ENCODE data around the gene EIPR1.

DNA sequence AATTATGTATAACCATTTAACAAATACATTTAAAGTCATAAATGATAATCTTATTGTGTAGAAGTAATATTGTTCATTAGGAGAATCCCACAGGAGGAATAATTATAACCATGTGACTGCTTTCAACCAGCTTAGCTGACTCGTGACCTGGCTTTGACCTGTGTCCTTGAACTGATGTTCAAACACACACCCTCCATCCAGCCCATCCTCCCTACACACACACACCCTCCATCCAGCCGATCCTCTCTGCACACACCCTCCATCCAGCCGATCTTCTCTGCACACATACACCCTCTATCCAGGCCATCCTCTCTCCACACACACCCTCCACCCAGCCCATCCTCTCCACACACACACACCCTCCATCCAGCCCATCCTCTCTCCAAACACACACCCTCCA lies 83.5 kb downstream of the EIPR1 start:
- no peak for TF ChIP-seq ZFP3 (CRISPR knock-in tag; IDR thresholded peaks at IDR 0.05)
- TF ChIP-seq ZFP30 (CRISPR knock-in tag; IDR thresholded peaks at IDR 0.05): no peak
- TF ChIP-seq, protein P1, sequence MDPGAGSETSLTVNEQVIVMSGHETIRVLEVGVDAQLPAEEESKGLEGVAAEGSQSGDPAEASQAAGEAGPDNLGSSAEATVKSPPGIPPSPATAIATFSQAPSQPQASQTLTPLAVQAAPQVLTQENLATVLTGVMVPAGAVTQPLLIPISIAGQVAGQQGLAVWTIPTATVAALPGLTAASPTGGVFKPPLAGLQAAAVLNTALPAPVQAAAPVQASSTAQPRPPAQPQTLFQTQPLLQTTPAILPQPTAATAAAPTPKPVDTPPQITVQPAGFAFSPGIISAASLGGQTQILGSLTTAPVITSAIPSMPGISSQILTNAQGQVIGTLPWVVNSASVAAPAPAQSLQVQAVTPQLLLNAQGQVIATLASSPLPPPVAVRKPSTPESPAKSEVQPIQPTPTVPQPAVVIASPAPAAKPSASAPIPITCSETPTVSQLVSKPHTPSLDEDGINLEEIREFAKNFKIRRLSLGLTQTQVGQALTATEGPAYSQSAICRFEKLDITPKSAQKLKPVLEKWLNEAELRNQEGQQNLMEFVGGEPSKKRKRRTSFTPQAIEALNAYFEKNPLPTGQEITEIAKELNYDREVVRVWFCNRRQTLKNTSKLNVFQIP (CRISPR knock-in tag; IDR thresholded peaks at IDR 0.05; ENCODE audit: borderline replicate concordance, low read depth): no peak
- TF ChIP-seq PPARA (CRISPR knock-in tag; IDR thresholded peaks at IDR 0.05; ENCODE audit: borderline replicate concordance): no peak
- no peak for TF ChIP-seq TOX (CRISPR knock-in tag; IDR thresholded peaks at IDR 0.05; ENCODE audit: borderline replicate concordance)
- no peak for TF ChIP-seq SNAI2 (CRISPR knock-in tag; IDR thresholded peaks at IDR 0.05)
- TF ChIP-seq, protein P2, sequence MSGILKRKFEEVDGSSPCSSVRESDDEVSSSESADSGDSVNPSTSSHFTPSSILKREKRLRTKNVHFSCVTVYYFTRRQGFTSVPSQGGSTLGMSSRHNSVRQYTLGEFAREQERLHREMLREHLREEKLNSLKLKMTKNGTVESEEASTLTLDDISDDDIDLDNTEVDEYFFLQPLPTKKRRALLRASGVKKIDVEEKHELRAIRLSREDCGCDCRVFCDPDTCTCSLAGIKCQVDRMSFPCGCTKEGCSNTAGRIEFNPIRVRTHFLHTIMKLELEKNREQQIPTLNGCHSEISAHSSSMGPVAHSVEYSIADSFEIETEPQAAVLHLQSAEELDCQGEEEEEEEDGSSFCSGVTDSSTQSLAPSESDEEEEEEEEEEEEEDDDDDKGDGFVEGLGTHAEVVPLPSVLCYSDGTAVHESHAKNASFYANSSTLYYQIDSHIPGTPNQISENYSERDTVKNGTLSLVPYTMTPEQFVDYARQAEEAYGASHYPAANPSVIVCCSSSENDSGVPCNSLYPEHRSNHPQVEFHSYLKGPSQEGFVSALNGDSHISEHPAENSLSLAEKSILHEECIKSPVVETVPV (CRISPR knock-in tag; IDR thresholded peaks at IDR 0.05): no peak
- TF ChIP-seq, protein P3, sequence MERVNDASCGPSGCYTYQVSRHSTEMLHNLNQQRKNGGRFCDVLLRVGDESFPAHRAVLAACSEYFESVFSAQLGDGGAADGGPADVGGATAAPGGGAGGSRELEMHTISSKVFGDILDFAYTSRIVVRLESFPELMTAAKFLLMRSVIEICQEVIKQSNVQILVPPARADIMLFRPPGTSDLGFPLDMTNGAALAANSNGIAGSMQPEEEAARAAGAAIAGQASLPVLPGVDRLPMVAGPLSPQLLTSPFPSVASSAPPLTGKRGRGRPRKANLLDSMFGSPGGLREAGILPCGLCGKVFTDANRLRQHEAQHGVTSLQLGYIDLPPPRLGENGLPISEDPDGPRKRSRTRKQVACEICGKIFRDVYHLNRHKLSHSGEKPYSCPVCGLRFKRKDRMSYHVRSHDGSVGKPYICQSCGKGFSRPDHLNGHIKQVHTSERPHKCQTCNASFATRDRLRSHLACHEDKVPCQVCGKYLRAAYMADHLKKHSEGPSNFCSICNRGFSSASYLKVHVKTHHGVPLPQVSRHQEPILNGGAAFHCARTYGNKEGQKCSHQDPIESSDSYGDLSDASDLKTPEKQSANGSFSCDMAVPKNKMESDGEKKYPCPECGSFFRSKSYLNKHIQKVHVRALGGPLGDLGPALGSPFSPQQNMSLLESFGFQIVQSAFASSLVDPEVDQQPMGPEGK (CRISPR knock-in tag; IDR thresholded peaks at IDR 0.05; ENCODE audit: borderline replicate concordance): no peak
- TF ChIP-seq ZNF565 (CRISPR knock-in tag; conservative IDR thresholded peaks at IDR 0.05; ENCODE audit: low read depth): no peak
- TF ChIP-seq ARNTL (CRISPR knock-in tag; IDR thresholded peaks at IDR 0.05; ENCODE audit: borderline replicate concordance, low read depth): no peak
- TF ChIP-seq TCF4 (CRISPR knock-in tag; IDR thresholded peaks at IDR 0.05; ENCODE audit: borderline replicate concordance): no peak; the same call in 1 of the 2 replicates
- TF ChIP-seq BACH2 (CRISPR knock-in tag; IDR thresholded peaks at IDR 0.05; ENCODE audit: borderline replicate concordance): no peak
- TF ChIP-seq, protein P4, sequence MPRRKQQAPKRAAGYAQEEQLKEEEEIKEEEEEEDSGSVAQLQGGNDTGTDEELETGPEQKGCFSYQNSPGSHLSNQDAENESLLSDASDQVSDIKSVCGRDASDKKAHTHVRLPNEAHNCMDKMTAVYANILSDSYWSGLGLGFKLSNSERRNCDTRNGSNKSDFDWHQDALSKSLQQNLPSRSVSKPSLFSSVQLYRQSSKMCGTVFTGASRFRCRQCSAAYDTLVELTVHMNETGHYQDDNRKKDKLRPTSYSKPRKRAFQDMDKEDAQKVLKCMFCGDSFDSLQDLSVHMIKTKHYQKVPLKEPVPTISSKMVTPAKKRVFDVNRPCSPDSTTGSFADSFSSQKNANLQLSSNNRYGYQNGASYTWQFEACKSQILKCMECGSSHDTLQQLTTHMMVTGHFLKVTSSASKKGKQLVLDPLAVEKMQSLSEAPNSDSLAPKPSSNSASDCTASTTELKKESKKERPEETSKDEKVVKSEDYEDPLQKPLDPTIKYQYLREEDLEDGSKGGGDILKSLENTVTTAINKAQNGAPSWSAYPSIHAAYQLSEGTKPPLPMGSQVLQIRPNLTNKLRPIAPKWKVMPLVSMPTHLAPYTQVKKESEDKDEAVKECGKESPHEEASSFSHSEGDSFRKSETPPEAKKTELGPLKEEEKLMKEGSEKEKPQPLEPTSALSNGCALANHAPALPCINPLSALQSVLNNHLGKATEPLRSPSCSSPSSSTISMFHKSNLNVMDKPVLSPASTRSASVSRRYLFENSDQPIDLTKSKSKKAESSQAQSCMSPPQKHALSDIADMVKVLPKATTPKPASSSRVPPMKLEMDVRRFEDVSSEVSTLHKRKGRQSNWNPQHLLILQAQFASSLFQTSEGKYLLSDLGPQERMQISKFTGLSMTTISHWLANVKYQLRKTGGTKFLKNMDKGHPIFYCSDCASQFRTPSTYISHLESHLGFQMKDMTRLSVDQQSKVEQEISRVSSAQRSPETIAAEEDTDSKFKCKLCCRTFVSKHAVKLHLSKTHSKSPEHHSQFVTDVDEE (CRISPR knock-in tag; IDR thresholded peaks at IDR 0.05): no peak
